Stimulated activated CD4-positive, alpha-beta T cell treated with anti-CD3 and anti-CD28 coated beads, Interleukin-4, amount 100 ng/mL, for 48 hours (primary cell): ENCODE results near the gene TPP2.

Experiments
- DNase-seq, 2 donors: peaks; one replicate each; pipeline ENCODE4 v3.0.0-alpha.2; 2020; ENCODE audit warnings: low read depth in 2 of 2

Gene TPP2

GRCh38 chr13:102596147-102597028 lies at the start of gene TPP2:
Gene TPP2 (plus strand): TSS chr13:102596986. CDS start chr13:102597039, 53 bp downstream.
- DNase-seq, result peak; percentile 97 to 98

GRCh38 chr13:102548811-102549210 lies 48.0 kb upstream of the TPP2 start:
- no peak for DNase-seq

- DNase-seq, result no peak
These were observed 46.3 kb upstream of the TPP2 start for GRCh38 chr13:102550507-102550906.

GRCh38 chr13:102555914-102556553 lies 40.8 kb upstream of the TPP2 start:
- DNase-seq, result no peak

- DNase-seq, result no peak
These were observed 40.0 kb upstream of the TPP2 start for GRCh38 chr13:102556806-102557205.

GRCh38 chr13:102558029-102558428 lies 38.8 kb upstream of the TPP2 start:
- no peak for DNase-seq

- no peak for DNase-seq
These were observed 34.9 kb upstream of the TPP2 start for GRCh38 chr13:102561933-102562332.

GRCh38 chr13:102563267-102563666 lies 33.5 kb upstream of the TPP2 start:
- DNase-seq, result no peak

- no peak for DNase-seq
These were observed 32.2 kb upstream of the TPP2 start for GRCh38 chr13:102564564-102564963.

GRCh38 chr13:102566513-102566912 lies 30.3 kb upstream of the TPP2 start:
- DNase-seq, result no peak

- no peak for DNase-seq
These were observed 28.9 kb upstream of the TPP2 start for GRCh38 chr13:102567857-102568256.

- no peak for DNase-seq
These were observed 27.3 kb upstream of the TPP2 start for GRCh38 chr13:102569488-102569887.

- no peak for DNase-seq
These were observed 25.7 kb upstream of the TPP2 start for GRCh38 chr13:102571075-102571474.

GRCh38 chr13:102572323-102572722 lies 24.5 kb upstream of the TPP2 start:
- DNase-seq, result no peak

GRCh38 chr13:102580552-102581169 lies 16.1 kb upstream of the TPP2 start:
- DNase-seq, result no peak

- DNase-seq, result no peak
These were observed 14.5 kb upstream of the TPP2 start for GRCh38 chr13:102582256-102582655.

- no peak for DNase-seq
These were observed 12.4 kb upstream of the TPP2 start for GRCh38 chr13:102584434-102584833.

GRCh38 chr13:102586615-102587014 lies 10.2 kb upstream of the TPP2 start:
- DNase-seq, result no peak

- no peak for DNase-seq
These were observed 8.9 kb upstream of the TPP2 start for GRCh38 chr13:102587916-102588315.

GRCh38 chr13:102589301-102589822 lies 7.4 kb upstream of the TPP2 start:
- no peak for DNase-seq

GRCh38 chr13:102591988-102592781 lies 4.6 kb upstream of the TPP2 start:
- DNase-seq, result peak; percentile 66 to 73

- DNase-seq, result no peak
These were observed 3.3 kb upstream of the TPP2 start for GRCh38 chr13:102593466-102593865.
